B cell (primary cell): ENCODE results near the gene IL17RE.

Experiments
- CTCF ChIP-seq: fragments of 200-600 bp; IDR thresholded peaks from one replicate; pipeline ENCODE4 v1.8.0; 2022; ENCODE audit warnings: antibody characterized with exemption, mild to moderate bottlenecking
- EZH2 ChIP-seq: IDR thresholded peaks from 2 replicates; pipeline ENCODE4 v1.6.1; 2012; ENCODE audit warnings: borderline replicate concordance, low read depth, mild to moderate bottlenecking, moderate library complexity, low read length; ENCODE audit not compliant: insufficient read depth, poor library complexity, severe bottlenecking

- TF ChIP-seq CTCF (no peak), EZH2 (no peak)
Observed at GRCh38 chr3:9912294-9912935, 9.8 kb downstream of the IL17RE start.
